Frontal cortex (tissue), 4 donors: ENCODE measurements around the gene DAG1. TPM values are rescaled to one million over a fixed set of nuclear protein-coding genes. Genes with fewer than 3 reads are reported as not detected.

Experiments
- DNase-seq, 2 donors: peaks; one replicate each; pipeline ENCODE4 v3.0.0; 2012; ENCODE audit warnings: low spot score in 2 of 2
- FAIRE-seq: peaks from 2 replicates; lab custom pipeline; 2012; peaks lifted over from hg19 to GRCh38; lab: Jason Lieb, UNC
- total RNA-seq: library from RNA; depleted of rRNA; stranded (reverse); fragments of >200 nt; gene quantifications from one replicate; pipeline ENCODE4 v1.2.3, GENCODE V29; 2014
- donor health status: control.
- donor health status: control.
- donor health status: control.

DAG1 gene
- total RNA-seq, 1 donor from 2014 or later: 20.0 TPM

DNA sequence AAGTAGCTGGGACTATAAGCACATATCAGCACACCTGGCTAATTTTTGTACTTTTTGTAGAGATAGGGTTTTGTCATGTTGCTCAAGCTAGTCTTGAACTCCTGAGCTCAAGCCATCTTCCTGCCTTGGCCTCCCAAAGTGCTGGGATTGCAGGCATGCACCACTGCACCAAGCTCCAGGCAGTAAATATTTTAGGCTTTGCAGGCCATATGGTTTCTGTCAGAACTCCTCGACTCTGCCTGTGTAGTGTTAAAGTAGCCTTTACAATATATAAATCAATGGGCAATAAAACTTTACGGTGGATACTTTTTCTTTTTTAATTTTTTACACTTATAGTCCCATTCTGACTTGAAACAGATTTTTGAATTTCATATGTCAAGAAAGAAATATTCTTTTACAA, 41.6 kb downstream of the DAG1 start:
- FAIRE-seq (no peak), DNase-seq (no peak)

DNA sequence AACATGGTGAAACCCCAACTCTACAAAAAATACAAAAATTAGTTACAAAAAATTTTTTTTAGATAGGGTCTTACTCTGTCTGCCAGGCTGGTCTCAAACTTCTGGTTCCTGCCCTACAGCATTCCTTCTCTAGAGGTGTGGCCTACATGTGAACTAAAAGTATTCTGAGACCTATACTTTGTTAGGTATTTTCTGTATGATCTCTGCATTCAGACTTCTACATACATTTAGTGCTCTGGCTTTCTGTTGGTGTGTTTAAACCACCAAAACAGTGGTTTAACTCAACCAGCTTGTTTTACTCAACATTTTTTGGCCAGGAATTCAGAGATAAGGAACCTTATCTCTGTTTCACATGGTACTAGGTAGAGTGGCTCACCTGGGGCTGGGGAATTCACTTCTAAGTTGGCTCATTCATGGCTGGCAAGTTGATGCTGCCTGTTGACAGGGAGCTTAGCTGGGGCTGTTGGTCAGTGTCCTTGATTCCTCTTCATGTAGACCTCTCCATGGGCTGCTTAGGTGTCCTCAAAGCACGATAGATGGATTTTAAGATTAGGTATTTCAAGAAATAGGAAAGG, 42.8 kb downstream of the DAG1 start:
- DNase-seq (no peak), FAIRE-seq (no peak)

DNA sequence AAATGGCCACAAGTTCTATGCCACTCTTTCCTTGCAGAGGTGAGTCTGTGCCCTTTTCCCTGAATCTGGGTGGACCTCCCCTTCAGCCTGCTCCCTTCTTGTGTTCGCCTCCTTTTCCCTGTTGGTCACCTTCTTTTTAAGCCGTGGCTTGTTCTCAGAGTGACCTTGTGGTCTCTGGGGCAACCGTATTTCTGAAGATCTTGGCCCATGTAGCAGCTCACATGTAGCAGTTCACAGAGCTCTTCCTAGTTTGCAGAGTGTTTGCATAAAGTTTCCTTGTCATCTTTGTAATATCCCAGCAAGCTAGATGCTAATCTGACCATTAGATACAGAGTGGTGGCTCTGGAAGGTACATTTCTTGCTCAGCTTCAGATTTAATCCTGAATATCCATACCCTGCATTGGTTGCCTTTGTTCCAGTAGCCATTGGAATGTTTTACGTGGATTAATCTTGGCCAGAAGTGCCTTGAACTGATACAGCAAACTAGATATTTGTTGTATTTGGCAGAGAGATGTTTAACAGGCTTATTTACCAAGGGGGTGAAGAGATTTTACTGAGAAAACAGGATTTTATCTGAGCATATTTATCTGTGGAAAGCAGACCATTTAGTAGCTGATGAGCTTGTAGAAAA, 43.5 kb downstream of the DAG1 start:
- no peak for DNase-seq
- FAIRE-seq: no peak

DNA sequence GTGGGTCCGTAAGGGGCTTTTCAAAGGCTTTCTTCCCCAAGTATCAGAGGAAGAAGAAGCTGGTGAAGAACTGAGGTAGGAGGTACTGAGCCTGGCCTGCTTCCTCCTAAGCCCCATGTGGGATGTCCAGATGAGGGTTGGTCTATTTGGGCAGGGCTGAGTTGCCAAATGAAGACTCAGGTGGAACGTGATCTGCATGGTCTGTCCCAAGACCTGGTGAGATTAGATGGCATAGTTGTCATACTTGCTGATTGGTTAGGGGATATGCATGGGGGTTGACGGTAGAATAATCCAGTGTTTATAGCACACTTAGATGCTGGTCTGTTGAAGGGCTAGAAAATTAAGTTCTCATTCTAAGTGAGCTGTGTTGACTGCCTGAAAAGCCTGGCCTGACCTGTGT, 47.9 kb downstream of the DAG1 start:
- FAIRE-seq: no peak
- no peak for DNase-seq

DNA sequence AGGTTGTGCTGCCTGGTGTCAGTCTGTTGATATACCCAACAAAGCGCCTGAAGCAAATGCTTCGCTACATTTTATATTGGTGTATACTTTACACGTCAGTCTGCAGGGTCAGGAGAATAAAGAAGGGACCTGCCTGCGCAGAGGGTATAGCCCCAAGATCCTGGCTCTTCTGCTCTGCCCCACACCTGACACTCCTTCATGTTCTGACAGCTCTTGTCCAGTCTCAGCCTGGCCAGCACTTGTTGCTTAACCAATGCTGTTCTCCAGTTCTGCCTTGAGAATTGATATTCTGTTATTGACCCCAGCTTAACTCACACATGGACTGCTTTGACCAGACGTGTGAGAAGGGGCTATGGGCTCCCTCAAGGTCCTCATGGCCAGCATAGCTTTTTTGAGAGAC, 48.4 kb downstream of the DAG1 start:
- no peak for DNase-seq
- no peak for FAIRE-seq

DNA sequence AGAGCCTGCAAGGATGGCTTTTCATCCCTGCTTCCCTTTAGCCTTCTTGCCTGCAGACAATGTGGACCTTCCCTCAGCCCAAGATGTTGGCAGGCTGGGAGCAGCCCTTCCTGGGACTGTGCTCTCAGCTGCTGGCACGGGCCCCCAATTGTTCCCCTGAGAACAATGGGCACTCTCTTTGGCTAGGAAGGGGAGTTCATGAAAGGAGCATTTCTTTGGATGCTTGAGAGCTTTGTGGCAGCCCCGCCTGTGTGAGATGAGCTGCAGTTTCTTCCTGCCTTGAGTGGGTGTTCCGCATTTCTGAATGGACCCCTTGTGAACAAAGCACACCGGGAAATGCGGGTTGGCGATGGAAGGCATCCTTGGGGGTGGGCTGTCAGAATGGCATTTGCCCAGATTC, 49.2 kb downstream of the DAG1 start:
- FAIRE-seq: no peak
- peak in 1 of 2 donors; percentile 44 for DNase-seq

DNA sequence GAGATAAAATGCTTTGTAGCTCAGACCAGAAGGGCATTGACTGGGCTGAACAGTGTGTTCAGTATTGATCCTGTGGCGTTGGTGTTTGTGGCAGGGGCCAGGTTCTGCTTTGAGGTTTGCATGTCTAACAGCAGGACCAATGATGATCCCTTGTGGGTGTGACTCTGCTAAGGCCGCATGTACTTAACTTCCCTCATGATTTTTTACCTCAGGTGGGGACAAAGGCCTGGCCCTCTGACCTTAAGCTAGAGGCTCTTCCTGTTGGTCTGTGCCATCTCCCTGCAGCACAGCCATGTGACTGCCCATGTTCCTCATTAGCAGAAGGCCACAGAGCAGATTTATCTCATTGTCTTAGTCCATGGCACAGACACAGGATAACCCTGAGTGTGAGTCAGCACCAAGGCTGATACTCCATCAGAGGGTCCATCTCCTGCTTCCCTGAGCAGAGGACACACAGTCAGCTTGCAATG, 49.9 kb downstream of the DAG1 start:
- no peak for DNase-seq
- no peak for FAIRE-seq

DNA sequence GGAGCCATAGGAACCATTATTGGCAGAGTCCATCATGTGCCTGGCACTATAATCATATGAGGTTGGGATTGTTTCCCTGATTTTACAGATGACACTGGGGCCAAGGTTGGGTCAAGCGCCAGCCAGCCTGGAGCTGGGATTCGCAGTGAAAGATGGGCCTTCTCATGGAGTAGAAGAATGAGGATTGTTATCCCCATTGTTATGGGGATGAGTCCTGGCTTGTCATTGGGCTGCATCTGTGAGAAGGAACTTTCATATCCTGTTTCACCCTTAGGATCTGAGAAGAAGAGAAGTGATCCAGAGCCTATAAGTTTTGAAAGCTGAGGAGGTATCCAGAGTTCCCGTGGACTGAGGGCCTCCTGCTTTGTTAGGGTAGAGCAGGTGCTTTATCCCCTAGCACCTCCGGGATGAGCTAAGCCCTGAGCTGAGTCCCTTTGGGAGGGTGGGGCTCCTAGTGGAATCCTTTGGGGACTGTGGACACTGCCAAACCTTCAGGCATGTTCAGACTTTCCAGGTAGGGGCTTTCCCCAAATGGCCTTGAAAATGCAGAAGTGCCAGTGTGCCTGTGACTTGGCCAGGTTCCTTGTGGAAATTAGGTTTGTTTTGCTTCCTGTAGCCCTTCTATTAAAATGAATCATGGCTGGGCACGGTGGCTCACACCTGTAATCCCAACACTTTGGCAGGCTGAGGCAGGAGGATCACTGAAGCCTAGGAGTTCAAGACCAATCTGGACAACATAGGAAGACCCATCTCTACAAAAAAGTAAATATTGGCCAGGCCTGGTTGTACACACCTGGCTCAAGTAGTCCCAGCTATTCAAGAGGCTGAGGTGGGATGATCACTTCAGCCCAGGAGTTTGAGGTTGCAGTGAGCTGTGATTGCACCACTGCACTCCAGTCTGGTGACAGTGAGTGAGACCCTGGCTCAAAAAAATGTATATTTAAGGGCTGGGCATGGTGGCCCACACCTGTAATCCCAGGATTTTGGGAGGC, 54.0 kb downstream of the DAG1 start:
- no peak for DNase-seq
- FAIRE-seq: no peak

DNA sequence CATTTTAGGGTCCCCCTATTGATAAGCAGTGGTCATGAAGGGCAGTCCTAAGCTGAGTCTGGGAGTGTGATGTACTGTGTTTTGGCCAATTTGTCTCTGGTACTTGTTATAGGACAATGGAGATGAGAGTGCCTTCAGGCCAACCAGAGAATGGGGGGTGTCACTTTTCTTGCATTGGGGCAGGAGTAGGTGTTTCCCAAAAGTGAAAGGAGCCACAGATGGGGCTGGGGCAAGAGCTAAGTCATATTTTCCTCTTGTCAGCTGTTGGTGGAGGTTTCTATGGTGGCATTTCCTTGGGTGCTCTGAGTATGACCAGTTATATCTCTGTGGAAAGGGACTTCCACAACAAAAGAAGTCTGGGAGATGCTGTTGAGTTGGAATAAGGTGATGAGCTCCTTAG, 59.5 kb downstream of the DAG1 start:
- FAIRE-seq (no peak), DNase-seq (no peak)

DNA sequence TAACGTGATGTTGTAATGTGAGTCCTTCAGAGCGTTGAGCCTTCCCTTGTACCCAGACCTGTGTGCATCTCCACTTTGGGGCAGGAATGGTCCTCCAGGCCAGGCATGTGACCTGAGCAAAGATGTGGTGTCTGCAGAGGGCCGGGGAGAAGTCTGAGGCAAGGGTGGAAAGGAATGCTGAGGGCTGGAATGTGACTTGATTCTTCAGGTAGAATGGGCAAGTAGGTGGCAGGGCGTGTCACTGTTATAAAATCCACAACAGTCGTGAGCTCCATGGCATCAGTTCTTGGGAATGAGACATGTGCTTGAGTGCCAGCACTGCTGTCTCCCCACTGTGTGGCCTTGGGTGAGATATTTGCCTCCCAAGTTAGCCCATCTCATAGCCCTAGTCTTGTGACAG, 60.2 kb downstream of the DAG1 start:
- no peak for FAIRE-seq

DNA sequence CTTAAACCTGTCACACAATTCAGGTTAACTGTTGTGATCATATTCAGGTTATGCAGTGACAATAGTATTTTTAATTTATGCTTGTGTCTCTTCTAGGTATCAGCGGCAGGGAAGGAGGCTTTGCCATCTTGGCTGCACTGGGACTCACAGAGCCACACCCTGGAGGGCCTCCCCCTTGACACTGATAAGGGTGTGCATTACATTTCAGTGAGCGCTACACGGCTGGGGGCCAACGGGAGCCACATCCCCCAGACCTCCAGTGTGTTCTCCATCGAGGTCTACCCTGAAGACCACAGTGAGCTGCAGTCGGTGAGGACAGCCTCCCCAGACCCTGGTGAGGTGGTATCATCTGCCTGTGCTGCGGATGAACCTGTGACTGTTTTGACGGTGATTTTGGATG, 60.6 kb downstream of the DAG1 start:
- no peak for FAIRE-seq
- DNase-seq: no peak

More for the DNA sequence above, 60.2 kb downstream of the DAG1 start:
- no peak for DNase-seq

DNA sequence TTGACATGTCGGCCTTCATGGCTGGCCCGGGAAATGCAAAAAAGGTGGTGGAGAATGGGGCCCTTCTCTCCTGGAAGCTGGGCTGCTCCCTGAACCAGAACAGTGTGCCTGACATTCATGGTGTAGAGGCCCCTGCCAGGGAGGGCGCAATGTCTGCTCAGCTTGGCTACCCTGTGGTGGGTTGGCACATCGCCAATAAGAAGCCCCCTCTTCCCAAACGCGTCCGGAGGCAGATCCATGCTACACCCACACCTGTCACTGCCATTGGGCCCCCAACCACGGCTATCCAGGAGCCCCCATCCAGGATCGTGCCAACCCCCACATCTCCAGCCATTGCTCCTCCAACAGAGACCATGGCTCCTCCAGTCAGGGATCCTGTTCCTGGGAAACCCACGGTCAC, 61.2 kb downstream of the DAG1 start:
- DNase-seq (no peak), FAIRE-seq (no peak)

DNA sequence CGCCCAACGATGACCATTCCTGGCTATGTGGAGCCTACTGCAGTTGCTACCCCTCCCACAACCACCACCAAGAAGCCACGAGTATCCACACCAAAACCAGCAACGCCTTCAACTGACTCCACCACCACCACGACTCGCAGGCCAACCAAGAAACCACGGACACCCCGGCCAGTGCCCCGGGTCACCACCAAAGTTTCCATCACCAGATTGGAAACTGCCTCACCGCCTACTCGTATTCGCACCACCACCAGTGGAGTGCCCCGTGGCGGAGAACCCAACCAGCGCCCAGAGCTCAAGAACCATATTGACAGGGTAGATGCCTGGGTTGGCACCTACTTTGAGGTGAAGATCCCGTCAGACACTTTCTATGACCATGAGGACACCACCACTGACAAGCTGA, 61.6 kb downstream of the DAG1 start:
- no peak for FAIRE-seq
- DNase-seq: no peak

DNA sequence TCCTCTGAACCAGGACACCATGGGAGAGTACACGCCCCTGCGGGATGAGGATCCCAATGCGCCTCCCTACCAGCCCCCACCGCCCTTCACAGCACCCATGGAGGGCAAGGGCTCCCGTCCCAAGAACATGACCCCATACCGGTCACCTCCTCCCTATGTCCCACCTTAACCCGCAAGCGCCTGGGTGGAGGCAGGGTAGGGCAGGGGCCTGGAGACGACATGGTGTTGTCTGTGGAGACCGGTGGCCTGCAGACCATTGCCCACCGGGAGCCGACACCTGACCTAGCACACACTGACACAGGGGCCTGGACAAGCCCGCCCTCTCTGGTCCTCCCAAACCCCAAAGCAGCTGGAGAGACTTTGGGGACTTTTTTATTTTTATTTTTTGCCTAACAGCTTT, 63.0 kb downstream of the DAG1 start:
- DNase-seq (no peak), FAIRE-seq (no peak)

DNA sequence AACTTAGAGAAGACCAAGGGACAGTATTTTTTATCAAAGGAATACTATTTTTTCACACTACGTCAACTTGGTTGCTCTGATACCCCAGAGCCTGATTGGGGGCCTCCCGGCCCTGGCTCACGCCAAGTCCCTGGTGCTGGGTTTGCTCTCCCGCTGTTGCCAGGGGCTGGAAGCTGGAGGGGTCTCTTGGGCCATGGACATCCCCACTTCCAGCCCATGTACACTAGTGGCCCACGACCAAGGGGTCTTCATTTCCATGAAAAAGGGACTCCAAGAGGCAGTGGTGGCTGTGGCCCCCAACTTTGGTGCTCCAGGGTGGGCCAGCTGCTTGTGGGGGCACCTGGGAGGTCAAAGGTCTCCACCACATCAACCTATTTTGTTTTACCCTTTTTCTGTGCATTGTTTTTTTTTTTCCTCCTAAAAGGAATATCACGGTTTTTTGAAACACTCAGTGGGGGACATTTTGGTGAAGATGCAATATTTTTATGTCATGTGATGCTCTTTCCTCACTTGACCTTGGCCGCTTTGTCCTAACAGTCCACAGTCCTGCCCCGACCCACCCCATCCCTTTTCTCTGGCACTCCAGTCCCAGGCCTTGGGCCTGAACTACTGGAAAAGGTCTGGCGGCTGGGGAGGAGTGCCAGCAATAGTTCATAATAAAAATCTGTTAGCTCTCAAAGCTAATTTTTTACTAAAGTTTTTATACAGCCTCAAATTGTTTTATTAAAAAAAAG, 63.9 kb downstream of the DAG1 start:
- FAIRE-seq (no peak), DNase-seq (no peak)

DNA sequence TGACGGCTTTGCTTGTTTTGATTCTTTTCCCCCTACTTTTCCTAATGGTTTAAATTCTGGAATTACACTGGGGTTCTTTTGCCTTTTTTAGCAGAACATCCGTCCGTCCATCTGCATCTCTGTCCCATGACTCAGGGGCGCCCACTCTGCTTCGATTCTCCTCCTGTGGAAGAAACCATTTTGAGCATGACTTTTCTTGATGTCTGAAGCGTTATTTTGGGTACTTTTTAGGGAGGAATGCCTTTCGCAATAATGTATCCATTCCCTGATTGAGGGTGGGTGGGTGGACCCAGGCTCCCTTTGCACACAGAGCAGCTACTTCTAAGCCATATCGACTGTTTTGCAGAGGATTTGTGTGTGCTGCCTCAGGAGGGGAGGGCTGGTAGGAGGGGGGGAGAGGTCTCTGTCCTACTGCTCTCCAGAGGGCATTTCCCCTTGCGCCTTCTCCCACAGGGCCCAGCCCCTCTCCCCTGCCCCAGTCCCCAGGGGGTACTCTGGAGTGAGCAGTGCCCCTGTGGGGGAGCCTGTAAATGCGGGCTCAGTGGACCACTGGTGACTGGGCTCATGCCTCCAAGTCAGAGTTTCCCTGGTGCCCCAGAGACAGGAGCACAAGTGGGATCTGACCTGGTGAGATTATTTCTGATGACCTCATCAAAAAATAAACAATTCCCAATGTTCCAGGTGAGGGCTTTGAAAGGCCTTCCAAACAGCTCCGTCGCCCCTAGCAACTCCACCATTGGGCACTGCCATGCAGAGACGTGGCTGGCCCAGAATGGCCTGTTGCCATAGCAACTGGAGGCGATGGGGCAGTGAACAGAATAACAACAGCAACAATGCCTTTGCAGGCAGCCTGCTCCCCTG, 64.7 kb downstream of the DAG1 start:
- no peak for FAIRE-seq
- DNase-seq: peak in 1 of 2 donors; percentile 56

DNA sequence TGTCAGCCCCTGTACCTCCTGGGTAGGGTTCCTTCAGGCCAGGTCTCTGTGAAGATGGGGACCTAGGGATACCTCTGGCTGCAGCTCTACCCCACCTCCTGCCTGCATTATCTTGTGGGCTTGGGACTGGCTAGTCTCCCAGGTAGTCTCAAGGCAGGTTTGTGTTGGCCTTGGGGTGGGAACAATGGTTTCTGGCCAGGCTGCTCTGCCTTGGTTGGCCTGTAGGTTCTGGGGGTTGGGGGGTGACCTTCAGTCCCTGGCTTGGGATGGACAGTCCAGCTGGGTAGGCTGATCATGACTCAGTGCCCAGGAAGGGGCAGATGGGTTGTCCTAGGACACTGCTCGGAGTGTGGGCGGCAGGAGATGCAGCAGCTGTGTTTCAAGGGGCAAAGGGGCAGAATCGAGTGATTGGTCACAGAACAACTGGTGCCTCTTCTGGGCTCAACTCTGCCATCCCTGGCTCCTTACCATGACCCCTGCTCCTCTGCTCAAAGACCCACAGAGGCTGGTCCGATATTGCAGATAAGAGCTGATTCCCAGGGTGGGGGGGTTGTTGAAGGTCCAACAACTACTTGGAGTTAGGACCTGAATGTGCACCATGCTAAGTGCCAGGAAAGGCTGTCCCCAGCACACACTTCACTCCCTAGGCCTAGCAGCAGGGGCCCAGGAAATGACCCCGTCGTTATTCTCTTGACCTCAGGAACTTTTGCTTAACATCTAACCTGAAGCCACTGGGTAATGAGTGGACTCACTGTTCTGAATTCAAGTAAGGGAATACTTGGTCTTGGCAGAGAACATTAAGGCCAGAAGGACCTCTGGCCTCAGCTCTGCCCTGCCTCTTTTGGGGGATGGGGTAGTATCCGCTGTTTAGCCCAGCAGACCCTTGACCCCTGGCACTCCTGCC, 66.2 kb downstream of the DAG1 start:
- DNase-seq (no peak), FAIRE-seq (no peak)

DNA sequence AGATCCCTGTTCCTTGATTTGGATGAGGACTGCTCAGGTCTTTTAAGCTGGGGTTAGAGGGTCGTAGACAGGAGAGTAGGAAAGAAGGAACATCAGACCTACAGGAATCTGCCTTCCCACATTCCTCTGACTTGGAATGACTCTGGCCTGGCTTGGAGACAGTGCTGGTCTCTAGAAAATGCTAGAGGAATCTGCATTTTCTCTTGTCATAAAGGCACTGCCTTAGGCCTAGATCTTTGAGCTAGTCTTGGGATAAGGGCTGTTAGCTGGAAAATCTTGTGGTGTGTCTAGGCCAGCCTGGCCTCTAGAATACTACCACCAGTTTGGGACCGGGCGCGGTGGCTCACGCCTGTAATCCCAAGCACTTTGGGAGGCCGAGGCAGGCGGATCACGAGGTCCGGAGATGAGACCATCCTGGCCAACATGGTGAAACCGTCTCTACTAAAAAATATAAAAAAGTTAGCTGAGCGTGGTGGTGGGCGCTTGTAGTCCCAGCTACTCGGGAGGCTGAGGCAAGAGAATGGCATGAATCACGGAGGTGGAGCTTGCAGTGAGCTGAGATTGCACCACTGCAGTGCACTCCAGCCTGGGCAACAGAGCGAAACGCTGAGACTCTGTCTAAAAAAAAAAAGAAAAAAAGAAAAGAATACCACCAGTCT, 66.9 kb downstream of the DAG1 start:
- FAIRE-seq: no peak
- no peak for DNase-seq
